Fibroblast of lung (primary cell): ENCODE measurements around the gene CASKIN1.

ENCODE experiments used
- CTCF ChIP-seq, 2 donors: IDR thresholded peaks in 1 of 2; conservative IDR thresholded peaks in 1 of 2; 1 replicate in 1 of 2; 2 replicates in 1 of 2; pipeline ENCODE4 v1.5.1; 2011 to 2012; ENCODE audit warnings: low read length in 2 of 2, control low read depth in 1 of 2, inconsistent platforms in 1 of 2, low read depth in 1 of 2, mild to moderate bottlenecking in 1 of 2
- EZH2 ChIP-seq: IDR thresholded peaks from 2 replicates; pipeline ENCODE4 v1.5.1; 2012; ENCODE audit warnings: low read length, control low read depth, mild to moderate bottlenecking; ENCODE audit errors: missing control alignments

GRCh38 chr16:2190659-2191445, 5.6 kb downstream of the CASKIN1 start:
- TF ChIP-seq CTCF (conservative IDR thresholded peaks at IDR 0.05 in 1 of 2, IDR thresholded peaks at IDR 0.05 in 1 of 2; ENCODE audit: low read depth in 1 of 2, low read length in 2 of 2) (no peak), EZH2 (no peak)
